SIG-M5 (cell line): ENCODE measurements around the gene CHCHD6.

ENCODE experiments used
- DNase-seq: peaks from one replicate; lab custom pipeline; 2025; lab: John Stamatoyannopoulos, UW

The CHCHD6 gene

GRCh38 chr3:126704494-126705214 is 614 bp downstream of the CHCHD6 start:
- DNase-seq = no peak

DNA sequence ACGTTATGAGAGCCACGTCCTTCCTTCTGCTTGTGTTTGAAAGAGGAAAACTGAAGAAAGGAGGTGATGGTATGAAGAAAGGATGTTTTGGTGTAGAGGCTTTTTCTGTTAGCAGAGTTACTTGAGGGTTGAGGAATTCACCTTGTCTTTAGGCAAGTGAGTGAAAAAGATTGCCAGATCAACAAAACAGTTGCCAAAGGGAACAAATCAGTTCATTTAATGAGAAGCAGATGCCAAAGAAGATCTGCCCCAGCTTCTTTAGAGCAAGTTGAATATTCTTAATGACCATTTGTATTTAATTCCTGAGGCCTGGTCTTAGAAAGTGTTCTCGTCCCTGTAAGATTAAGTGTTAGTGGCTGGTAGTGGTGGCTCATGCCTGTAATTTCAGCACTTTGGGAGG is 2.6 kb downstream of the CHCHD6 start:
- DNase-seq = no peak

GRCh38 chr3:126711121-126711760 is 7.2 kb downstream of the CHCHD6 start:
- no peak for DNase-seq

GRCh38 chr3:126713199-126713598 is 9.2 kb downstream of the CHCHD6 start:
- no peak for DNase-seq

DNA sequence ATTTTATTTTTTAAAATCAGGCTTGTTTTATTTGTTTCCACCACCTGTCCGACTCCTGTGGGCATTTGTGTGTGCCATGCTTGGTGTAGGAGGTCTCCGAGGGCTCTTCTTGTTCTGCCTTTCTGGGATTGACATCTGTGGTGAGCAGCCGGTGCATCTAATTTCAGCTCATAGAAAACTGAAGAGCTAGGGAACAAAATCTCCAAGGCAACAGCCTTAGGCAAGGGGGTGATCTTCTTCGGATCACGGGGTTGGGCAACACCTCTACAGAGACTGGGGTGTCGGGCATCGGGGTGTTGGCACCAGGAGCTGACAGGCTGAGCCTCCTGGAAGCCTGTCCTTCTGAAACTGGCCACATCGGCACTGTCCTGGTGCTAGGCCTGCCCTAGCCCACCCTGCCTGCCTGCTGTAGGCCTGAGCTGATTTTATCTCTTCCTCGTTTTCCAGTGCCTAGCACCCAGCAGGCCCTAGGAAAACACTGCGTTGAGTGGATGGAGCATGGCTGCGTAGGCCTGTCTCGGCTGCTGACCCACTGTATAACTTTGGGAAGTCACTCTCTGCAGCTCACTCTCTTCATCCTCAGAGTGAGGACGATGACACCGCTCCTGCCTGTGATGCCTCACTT is 10.3 kb downstream of the CHCHD6 start:
- no peak for DNase-seq

DNA sequence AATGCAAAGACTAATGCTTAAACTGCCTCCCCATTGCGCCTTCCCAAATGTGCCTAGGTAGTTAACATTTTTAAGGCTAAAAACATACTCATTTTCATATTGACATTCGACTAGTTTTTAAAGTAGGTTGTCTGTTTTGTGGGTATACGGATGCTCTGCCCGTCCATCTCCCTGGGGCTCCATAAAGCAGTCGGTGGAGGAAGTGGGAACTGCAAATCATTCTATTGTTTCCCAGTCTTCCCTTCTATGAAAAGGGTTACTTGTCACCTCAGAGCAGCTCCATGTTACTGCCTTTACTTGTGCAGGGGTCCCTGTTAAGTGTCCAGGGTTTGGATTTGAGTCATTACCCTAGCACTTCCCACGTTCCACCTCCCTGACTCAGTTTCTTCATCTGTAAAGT is 10.9 kb downstream of the CHCHD6 start:
- no peak for DNase-seq

GRCh38 chr3:126715432-126715831 is 11.4 kb downstream of the CHCHD6 start:
- no peak for DNase-seq

DNA sequence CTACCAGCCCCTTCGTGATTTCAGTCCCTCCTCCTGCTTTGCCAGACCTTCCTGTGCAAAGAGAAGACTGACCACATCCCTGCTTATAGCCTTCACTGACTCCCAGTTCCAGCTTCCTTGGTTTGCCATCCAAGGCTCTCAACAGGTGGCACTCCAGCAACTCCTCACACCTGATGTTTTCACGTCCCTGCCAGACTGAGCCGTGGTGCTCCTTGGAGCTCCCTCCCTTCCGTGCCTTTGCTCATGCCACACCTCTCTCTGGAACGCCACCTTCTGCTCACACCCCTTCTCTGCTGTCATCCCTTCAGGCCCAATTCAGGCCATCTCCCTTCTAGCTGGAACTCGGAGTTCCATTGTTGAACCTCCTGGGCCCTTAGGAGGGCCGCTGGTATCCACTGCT is 12.0 kb downstream of the CHCHD6 start:
- DNase-seq = no peak

DNA sequence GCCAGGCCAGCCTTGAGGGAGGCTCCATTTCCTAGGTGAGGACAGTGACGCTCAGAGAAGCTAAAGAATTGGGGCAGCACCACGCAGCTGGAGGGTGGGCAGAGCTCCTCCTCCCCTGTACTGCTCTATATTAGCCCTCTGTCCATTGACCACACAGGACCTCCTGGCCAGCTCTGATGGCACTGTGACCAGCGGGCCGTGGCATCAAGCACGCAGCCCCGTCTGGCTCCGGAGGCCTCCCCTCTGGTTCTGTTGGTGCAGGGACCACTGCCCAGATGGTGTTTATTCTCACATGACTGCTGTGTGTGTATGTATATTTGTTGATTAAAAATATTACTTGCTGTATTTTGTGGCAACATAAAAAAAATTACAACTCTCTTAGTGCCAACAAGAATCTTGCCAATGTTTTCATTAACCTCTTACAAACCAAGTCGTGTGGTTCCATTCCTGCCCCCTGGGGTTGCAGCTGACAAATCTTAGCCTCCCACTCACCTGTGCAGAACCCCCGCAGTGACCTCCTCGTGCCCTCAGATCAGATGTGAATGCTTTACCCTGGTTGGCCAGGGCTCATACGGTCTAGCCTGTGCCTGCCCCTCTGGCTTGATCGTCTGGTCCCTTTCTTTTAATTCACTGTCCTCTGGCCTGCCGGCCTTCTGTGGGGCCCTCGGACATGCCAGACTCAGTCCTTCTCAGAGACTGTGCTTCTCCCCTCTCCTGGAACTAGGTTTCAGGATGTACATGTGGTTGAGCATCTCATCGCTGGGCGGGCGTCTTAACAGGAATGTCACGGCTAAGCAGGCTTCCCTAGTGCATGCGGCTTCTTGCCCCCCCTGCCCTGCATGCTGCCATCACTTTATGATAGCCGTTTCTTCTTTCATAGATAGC is 14.8 kb downstream of the CHCHD6 start:
- DNase-seq = no peak

- no peak for DNase-seq
These were observed 16.6 kb downstream of the CHCHD6 start for GRCh38 chr3:126720596-126720995.

- DNase-seq = no peak
These were observed 17.2 kb downstream of the CHCHD6 start for GRCh38 chr3:126721246-126721645.

DNA sequence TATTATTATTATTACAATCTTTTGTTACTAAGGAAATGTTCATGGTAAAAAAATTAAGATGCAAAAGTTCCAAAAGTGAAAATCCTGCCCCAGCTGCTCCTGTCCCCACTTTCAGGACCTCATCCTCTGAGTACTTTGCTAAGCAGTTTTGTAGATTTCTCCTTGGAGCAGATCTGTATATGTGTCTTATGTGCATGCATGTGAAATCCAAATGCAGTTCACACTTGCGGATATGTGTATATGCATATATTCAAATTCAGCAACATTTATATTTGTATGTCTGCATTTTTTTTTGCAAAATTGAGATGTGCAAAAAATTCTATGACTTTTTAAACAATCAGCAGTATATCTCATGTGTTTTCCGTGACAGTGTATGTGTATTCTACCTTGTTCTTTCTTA is 19.2 kb downstream of the CHCHD6 start:
- DNase-seq = no peak

- no peak for DNase-seq
These were observed 19.8 kb downstream of the CHCHD6 start for GRCh38 chr3:126723801-126724200.

- no peak for DNase-seq
These were observed 24.6 kb downstream of the CHCHD6 start for GRCh38 chr3:126728680-126729079.

DNA sequence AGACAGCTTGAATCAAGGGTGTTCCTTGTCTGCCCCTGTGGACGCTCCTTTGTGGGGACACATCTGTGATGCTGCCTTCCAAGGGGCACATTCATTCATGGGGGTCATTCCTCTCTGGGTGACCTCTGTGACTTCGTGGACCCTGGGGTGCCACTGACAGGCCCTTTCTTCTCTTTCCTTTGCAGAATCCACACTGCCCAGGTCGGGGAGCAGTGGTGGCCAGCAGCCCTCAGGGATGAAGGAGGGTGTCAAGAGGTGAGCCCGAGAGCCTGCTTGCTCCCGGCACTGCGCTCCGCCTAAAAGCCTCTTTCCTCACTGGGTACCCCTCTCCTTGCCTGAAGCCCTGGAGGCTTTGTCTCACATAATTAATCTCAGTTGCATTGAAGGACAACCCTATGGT is 26.3 kb downstream of the CHCHD6 start:
- DNase-seq = no peak

DNA sequence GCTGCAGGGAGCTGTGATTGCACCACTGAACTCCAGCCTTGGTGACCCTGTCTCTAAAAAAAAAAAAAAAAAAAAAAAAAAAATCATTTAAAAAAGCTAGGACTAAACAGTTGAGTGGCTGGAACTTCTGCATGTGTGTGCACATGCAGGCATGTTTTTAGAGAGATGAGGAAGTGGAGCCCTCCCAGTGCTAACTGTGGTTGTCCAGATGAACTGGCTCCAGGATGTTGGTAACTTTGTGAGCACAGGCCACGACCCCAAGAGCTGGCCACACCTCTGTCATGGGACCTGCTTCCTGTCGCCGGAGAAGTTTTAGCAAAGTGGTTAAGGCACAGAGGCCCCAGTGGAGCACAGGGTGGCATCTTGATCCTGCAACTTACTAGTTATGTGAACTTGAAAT is 27.0 kb downstream of the CHCHD6 start:
- DNase-seq = no peak

GRCh38 chr3:126732281-126733060 is 28.4 kb downstream of the CHCHD6 start:
- no peak for DNase-seq

DNA sequence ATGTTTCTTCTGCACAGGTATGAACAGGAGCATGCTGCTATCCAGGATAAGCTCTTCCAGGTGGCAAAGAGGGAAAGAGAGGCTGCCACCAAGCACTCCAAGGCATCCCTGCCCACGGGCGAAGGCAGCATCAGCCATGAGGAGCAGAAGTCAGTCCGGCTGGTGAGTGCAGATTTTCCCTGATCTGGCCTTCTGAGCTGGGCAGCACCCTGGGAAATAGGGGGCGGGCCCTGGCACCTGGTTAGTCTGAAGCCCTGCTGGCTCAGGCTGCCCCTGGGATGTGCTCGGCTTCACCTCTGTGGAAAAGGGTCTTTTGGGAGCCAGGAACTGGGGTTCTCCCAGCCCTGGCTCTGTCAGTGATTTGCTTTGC is 29.0 kb downstream of the CHCHD6 start:
- no peak for DNase-seq

- no peak for DNase-seq
These were observed 30.2 kb downstream of the CHCHD6 start for GRCh38 chr3:126734106-126734723.

GRCh38 chr3:126737527-126737926 is 33.5 kb downstream of the CHCHD6 start:
- no peak for DNase-seq

GRCh38 chr3:126742057-126742456 is 38.0 kb downstream of the CHCHD6 start:
- no peak for DNase-seq
